ENCODE measurements around the gene MXD1. TPM values are rescaled to one million over a fixed set of nuclear protein-coding genes. Genes with fewer than 3 reads are reported as not detected.
"Not testable (repeated sequence)": the region's sequence is repeated elsewhere in the genome, so short reads cannot be mapped to it uniquely, and the experiment has no call there.

Gene MXD1
- total and polyA plus RNA-seq, 2 experiments from 2014 or later, result 1.8 to 3.9 TPM

- TF ChIP-seq ZNF462 (CRISPR knock-in tag; IDR thresholded peaks at IDR 0.05) (no peak), CREB1 (CRISPR knock-in tag; IDR thresholded peaks at IDR 0.05; ENCODE audit: low read depth) (no peak), EZH2 (IDR thresholded peaks at IDR 0.05; ENCODE audit: low read depth, unreplicated experiment) (no peak), JUNB (IDR thresholded peaks at IDR 0.05; ENCODE audit: unreplicated experiment) (no peak), STAT1 (IDR thresholded peaks at IDR 0.05; ENCODE audit: unreplicated experiment) (no peak)
These were observed 25.6 kb upstream of the MXD1 start (continued) for GRCh38 chr2:69889302-69889701.

- H3K79me2 ChIP-seq (replicated peaks; ENCODE audit: insufficient read depth), result peaks cover 20% of the 10 kb centered on the region
- H3K36me3 Mint-ChIP-seq (ENCODE audit: low read depth), result peaks cover 6% of the 10 kb centered on the region; the same call in 2 of the 3 replicates
- 0 out of 2 replicates have a peak, but pooled peaks cover 1% of the 10 kb centered on the region for H3F3A ChIP-seq (replicated peaks; ENCODE audit: low read depth)
- H3K27ac Mint-ChIP-seq, result no peak overlapping the region
- no peaks in the 10 kb centered on the region; the same call in 2 of the 3 replicates for H3K4me1 Mint-ChIP-seq
- H3K4me3 Mint-ChIP-seq, result no peak overlapping the region
- no peaks in the 10 kb centered on the region; the same call in 2 of the 3 replicates for H3K9me3 Mint-ChIP-seq
- no peaks in the 10 kb centered on the region; the same call in 1 of the 2 replicates for H3K9me2 ChIP-seq (ENCODE audit: insufficient read depth)
- DNase-seq (ENCODE audit: low spot score) (no peak), ATAC-seq (no peak)
- H2AFZ ChIP-seq, result no peak overlapping the region
- no peaks in the 10 kb centered on the region for H3K27me3 Mint-ChIP-seq (ENCODE audit: insufficient read depth, low read depth, poor library complexity)
- H3K27ac ChIP-seq (ENCODE audit: low read depth), result no peak overlapping the region
- H3K27me3 ChIP-seq (ENCODE audit: insufficient read depth), result no peaks in the 10 kb centered on the region
- H4K20me1 ChIP-seq (replicated peaks; ENCODE audit: insufficient read depth), result no peaks in the 10 kb centered on the region; the same call in 1 of the 2 replicates
- no peak overlapping the region for H3K4me2 ChIP-seq
- H3K36me3 ChIP-seq (ENCODE audit: insufficient read depth), result no peaks in the 10 kb centered on the region; the same call in 1 of the 2 replicates
- no peak overlapping the region for H3K4me3 ChIP-seq
- no peaks in the 10 kb centered on the region for H3K4me1 ChIP-seq (ENCODE audit: insufficient read depth)
- no peak for TF ChIP-seq CTCF (conservative IDR thresholded peaks at IDR 0.05; ENCODE audit: low read depth in 2 of 2)
These were observed 24.0 kb upstream of the MXD1 start for GRCh38 chr2:69890881-69891280.

- not testable (repeated sequence) for H3K9me2 ChIP-seq (ENCODE audit: insufficient read depth); H3K4me1 ChIP-seq (ENCODE audit: insufficient read depth); H3K27ac Mint-ChIP-seq; H3F3A ChIP-seq (replicated peaks; ENCODE audit: low read depth); H3K4me1 Mint-ChIP-seq; H3K27me3 Mint-ChIP-seq (ENCODE audit: insufficient read depth, low read depth, poor library complexity); H3K9me3 Mint-ChIP-seq; H4K20me1 ChIP-seq (replicated peaks; ENCODE audit: insufficient read depth); H3K27me3 ChIP-seq (ENCODE audit: insufficient read depth); H3K27ac ChIP-seq (ENCODE audit: low read depth)
- Histone ChIP-seq H3K36me3 (ENCODE audit: insufficient read depth) (peaks cover 15% of the 10 kb centered on the region), H3K79me2 (replicated peaks; ENCODE audit: insufficient read depth) (peaks cover 29% of the 10 kb centered on the region), H2AFZ (peak overlapping the region; percentile 100; the same call in 1 of the 2 replicates), H3K4me3 (peak overlapping the region; percentile 96; the same call in 1 of the 2 replicates), H3K4me2 (peak overlapping the region; percentile 92; the same call in 1 of the 2 replicates)
- peak; percentile 17 for DNase-seq (ENCODE audit: low spot score)
- ATAC-seq, result peak; percentile 48
- Mint-ChIP-seq H3K36me3 (ENCODE audit: low read depth) (peaks cover 26% of the 10 kb centered on the region), H3K4me3 (peak overlapping the region; percentile 98)
These were observed 22.0 kb upstream of the MXD1 start for GRCh38 chr2:69892838-69893424.

Measured in GM23338 (cell line).